GM12878 (cell line): Measurements from ENCODE around the gene SMARCE1.

ENCODE experiments used
- CTCF ChIP-seq, 3 experiments: IDR thresholded peaks in 2 of 3; conservative IDR thresholded peaks in 1 of 3; 2 replicates each; pipeline ENCODE4 v1.5.1; 2011; ENCODE audit warnings: low read depth in 3 of 3, low read length in 3 of 3, mild to moderate bottlenecking in 3 of 3, control low read depth in 2 of 3, moderate library complexity in 2 of 3, inconsistent platforms in 1 of 3, mixed read lengths in 1 of 3; ENCODE audit not compliant: control insufficient read depth in 2 of 3, insufficient read depth in 1 of 3; ENCODE audit errors: extremely low read depth in 1 of 3
- MXI1 ChIP-seq: fragments of 150-350 bp; IDR thresholded peaks from 2 replicates; pipeline ENCODE4 v1.6.1; 2011; ENCODE audit warnings: low read depth, mild to moderate bottlenecking, inconsistent platforms, low read length, improper control_type of control experiment
- MYC ChIP-seq: IDR thresholded peaks from 2 replicates; pipeline ENCODE4 v1.6.1; 2011; ENCODE audit warnings: mild to moderate bottlenecking, low read length, moderate library complexity, inconsistent platforms; ENCODE audit not compliant: insufficient read depth, insufficient replicate concordance, insufficient read length, severe bottlenecking
- NFIC ChIP-seq: IDR thresholded peaks from 2 replicates; pipeline ENCODE4 v1.6.1; 2012; ENCODE audit warnings: low read depth, mild to moderate bottlenecking, inconsistent platforms, low read length, moderate library complexity
- PKNOX1 ChIP-seq: fragments of 450-650 bp; IDR thresholded peaks from 2 replicates; pipeline ENCODE4 v1.6.1; 2016; ENCODE audit warnings: mild to moderate bottlenecking
- POLR2A ChIP-seq: IDR thresholded peaks from 2 replicates; pipeline ENCODE4 v1.6.1; 2011; ENCODE audit warnings: low read depth, mild to moderate bottlenecking, low read length
- POLR2AphosphoS5 ChIP-seq: IDR thresholded peaks from 2 replicates; pipeline ENCODE4 v1.6.1; 2011; ENCODE audit warnings: mild to moderate bottlenecking, low read length, inconsistent platforms
- RAD21 ChIP-seq: IDR thresholded peaks from 2 replicates; pipeline ENCODE4 v1.6.1; 2011; ENCODE audit warnings: mild to moderate bottlenecking, low read depth, low read length, moderate library complexity; ENCODE audit not compliant: insufficient read depth
- SP1 ChIP-seq: IDR thresholded peaks from one replicate; pipeline ENCODE4 v1.6.1; 2011; ENCODE audit warnings: low read depth, low read length
- SREBF1 ChIP-seq: IDR thresholded peaks from 2 replicates; pipeline ENCODE4 v1.6.1; 2012; ENCODE audit warnings: mild to moderate bottlenecking, low read length
- USF2 ChIP-seq: IDR thresholded peaks from 2 replicates; pipeline ENCODE4 v1.6.1; 2011; ENCODE audit warnings: low read depth, low read length, improper control_type of control experiment, borderline replicate concordance
- YY1 ChIP-seq: IDR thresholded peaks from 2 replicates; pipeline ENCODE4 v1.6.1; 2011; ENCODE audit warnings: low read depth, mild to moderate bottlenecking, low read length

- TF ChIP-seq NFIC: no peak
- TF ChIP-seq POLR2A: no peak
- no peak for TF ChIP-seq CTCF (IDR thresholded peaks at IDR 0.05 in 2 of 3, conservative IDR thresholded peaks at IDR 0.05 in 1 of 3; ENCODE audit: control insufficient read depth in 2 of 3, extremely low read depth in 1 of 3, insufficient read depth in 1 of 3, low read depth in 3 of 3, low read length in 3 of 3)
- no peak for TF ChIP-seq SREBF1
- TF ChIP-seq USF2: no peak
- no peak for TF ChIP-seq POLR2AphosphoS5
- TF ChIP-seq MYC: no peak
- no peak for TF ChIP-seq PKNOX1
- no peak for TF ChIP-seq MXI1
- no peak for TF ChIP-seq RAD21
- TF ChIP-seq SP1: no peak
- TF ChIP-seq YY1: no peak
Measured at GRCh38 chr17:40580140-40580539, 67.5 kb downstream of the SMARCE1 start.
